Glomerular visceral epithelial cell (primary cell): ENCODE results near the gene USP32.
"Not testable (repeated sequence)": the region's sequence is repeated elsewhere in the genome, so short reads cannot be mapped to it uniquely, and the experiment has no call there.

ENCODE experiments used
- DNase-seq: peaks from one replicate; pipeline ENCODE4 v3.0.0-alpha.2; 2016; ENCODE audit errors: extremely low spot score

USP32 gene

GRCh38 chr17:60176763-60177162 is 215.2 kb downstream of the USP32 start:
- DNase-seq = not testable (repeated sequence)

GRCh38 chr17:60174767-60175166 is 217.2 kb downstream of the USP32 start:
- DNase-seq = not testable (repeated sequence)

GRCh38 chr17:60174035-60174434 is 217.9 kb downstream of the USP32 start:
- no peak for DNase-seq

- no peak for DNase-seq
These were observed 218.6 kb downstream of the USP32 start for GRCh38 chr17:60173304-60173819.

- no peak for DNase-seq
These were observed 220.2 kb downstream of the USP32 start for GRCh38 chr17:60171753-60172079.

GRCh38 chr17:60170835-60171752 is 220.8 kb downstream of the USP32 start:
- DNase-seq = no peak

- DNase-seq = no peak
These were observed 221.8 kb downstream of the USP32 start for GRCh38 chr17:60169921-60170817.

GRCh38 chr17:60168654-60169053 is 223.3 kb downstream of the USP32 start:
- DNase-seq = no peak

GRCh38 chr17:60167065-60167741 is 224.7 kb downstream of the USP32 start:
- no peak for DNase-seq

GRCh38 chr17:60165971-60166370 is 226.0 kb downstream of the USP32 start:
- DNase-seq = no peak

GRCh38 chr17:60165223-60165622 is 226.7 kb downstream of the USP32 start:
- DNase-seq = no peak

- no peak for DNase-seq
These were observed 227.2 kb downstream of the USP32 start for GRCh38 chr17:60164697-60165096.

GRCh38 chr17:60164164-60164563 is 227.8 kb downstream of the USP32 start:
- DNase-seq = no peak

- DNase-seq = no peak
These were observed 228.7 kb downstream of the USP32 start for GRCh38 chr17:60163108-60163784.

- no peak for DNase-seq
These were observed 230.2 kb downstream of the USP32 start for GRCh38 chr17:60161598-60162330.

GRCh38 chr17:60160829-60161501 is 231.0 kb downstream of the USP32 start:
- DNase-seq = no peak

GRCh38 chr17:60159479-60159866 is 232.5 kb downstream of the USP32 start:
- DNase-seq = no peak

GRCh38 chr17:60158751-60159478 is 233.0 kb downstream of the USP32 start:
- no peak for DNase-seq

- no peak for DNase-seq
These were observed 234.4 kb downstream of the USP32 start for GRCh38 chr17:60157487-60158040.
